Measurements from ENCODE around the gene SNAI1.

DNA sequence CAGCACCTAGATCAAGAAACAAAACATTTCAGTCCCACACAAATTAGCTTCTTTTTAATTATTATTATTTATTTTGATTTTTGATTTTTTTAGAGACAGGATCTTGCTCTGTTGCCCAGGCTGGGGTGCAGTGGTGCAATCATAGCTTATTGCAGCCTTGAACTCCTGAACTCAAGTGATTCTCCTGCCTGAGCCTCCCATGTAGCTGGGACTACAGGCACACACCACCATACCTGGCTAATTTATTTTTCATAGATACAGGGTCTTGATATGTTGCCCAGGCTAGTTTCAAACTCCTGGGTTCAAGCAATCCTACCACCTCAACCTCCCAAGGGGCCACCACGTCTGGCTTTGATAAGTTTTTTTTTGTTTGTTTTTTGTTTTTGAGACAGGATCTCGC, 24.6 kb downstream of the SNAI1 start:
- no peak for TF ChIP-seq EZH2 (IDR thresholded peaks at IDR 0.05; ENCODE audit: insufficient read depth, poor library complexity, severe bottlenecking)
- TF ChIP-seq EZH2phosphoT487 (IDR thresholded peaks at IDR 0.05; ENCODE audit: insufficient read depth, low read depth), result no peak

All from GM23248 (cell line).